ENCODE measurements around the gene HOXA9.

Gene HOXA9

GRCh38 chr7:27211764-27212204 is 46.4 kb upstream of the HOXA9 start:
- TF ChIP-seq CTCF (IDR thresholded peaks at IDR 0.05; ENCODE audit: insufficient read depth, low read length, poor library complexity, severe bottlenecking), result no peak
- Histone ChIP-seq H3K27me3 (replicated peaks; ENCODE audit: control insufficient read depth, insufficient read depth, low read length) (no peaks in the 10 kb centered on the region; the same call in none of the 2 replicates), H3K36me3 (ENCODE audit: control insufficient read depth, insufficient read depth, low read length) (no peaks in the 10 kb centered on the region), H3K4me3 (replicated peaks; ENCODE audit: low read depth, low read length) (no peak overlapping the region)
- DNase-seq (ENCODE audit: extremely low read depth, insufficient read length), result no peak

GRCh38 chr7:27211084-27211446 is 45.7 kb upstream of the HOXA9 start:
- no peak for DNase-seq (ENCODE audit: extremely low read depth, insufficient read length)
- Histone ChIP-seq H3K4me3 (replicated peaks; ENCODE audit: low read depth, low read length) (no peak overlapping the region), H3K36me3 (ENCODE audit: control insufficient read depth, insufficient read depth, low read length) (no peaks in the 10 kb centered on the region), H3K27me3 (replicated peaks; ENCODE audit: control insufficient read depth, insufficient read depth, low read length) (no peaks in the 10 kb centered on the region; the same call in 1 of the 2 replicates)
- TF ChIP-seq CTCF (IDR thresholded peaks at IDR 0.05; ENCODE audit: insufficient read depth, low read length, poor library complexity, severe bottlenecking), result no peak

- Histone ChIP-seq H3K36me3 (ENCODE audit: control insufficient read depth, insufficient read depth, low read length) (no peaks in the 10 kb centered on the region), H3K4me3 (replicated peaks; ENCODE audit: low read depth, low read length) (no peak overlapping the region), H3K27me3 (replicated peaks; ENCODE audit: control insufficient read depth, insufficient read depth, low read length) (no peaks in the 10 kb centered on the region; the same call in 1 of the 2 replicates)
- peak; percentile 85 for TF ChIP-seq CTCF (IDR thresholded peaks at IDR 0.05; ENCODE audit: insufficient read depth, low read length, poor library complexity, severe bottlenecking)
- no peak for DNase-seq (ENCODE audit: extremely low read depth, insufficient read length)
These were observed 45.2 kb upstream of the HOXA9 start for GRCh38 chr7:27210441-27211083.

- H3K27me3 ChIP-seq (replicated peaks; ENCODE audit: control insufficient read depth, insufficient read depth, low read length), result no peaks in the 10 kb centered on the region; the same call in 1 of the 2 replicates
- H3K36me3 ChIP-seq (ENCODE audit: control insufficient read depth, insufficient read depth, low read length), result no peaks in the 10 kb centered on the region
- no peak overlapping the region for H3K4me3 ChIP-seq (replicated peaks; ENCODE audit: low read depth, low read length)
- TF ChIP-seq CTCF (IDR thresholded peaks at IDR 0.05; ENCODE audit: insufficient read depth, low read length, poor library complexity, severe bottlenecking), result no peak
- no peak for DNase-seq (ENCODE audit: extremely low read depth, insufficient read length)
These were observed 44.6 kb upstream of the HOXA9 start for GRCh38 chr7:27209933-27210440.

GRCh38 chr7:27208998-27209397 is 43.7 kb upstream of the HOXA9 start:
- no peak for TF ChIP-seq CTCF (IDR thresholded peaks at IDR 0.05; ENCODE audit: insufficient read depth, low read length, poor library complexity, severe bottlenecking)
- Histone ChIP-seq H3K36me3 (ENCODE audit: control insufficient read depth, insufficient read depth, low read length) (no peaks in the 10 kb centered on the region), H3K4me3 (replicated peaks; ENCODE audit: low read depth, low read length) (no peak overlapping the region), H3K27me3 (replicated peaks; ENCODE audit: control insufficient read depth, insufficient read depth, low read length) (no peaks in the 10 kb centered on the region; the same call in 1 of the 2 replicates)
- no peak for DNase-seq (ENCODE audit: extremely low read depth, insufficient read length)

All from GM06990 (cell line).